HG03342 (cell line): ENCODE data around the gene DNAI7.

Experiments
- ATAC-seq: cut with Tn5 transposase; IDR thresholded peaks from one replicate; pipeline ENCODE4 v1.9.1; 2021; ENCODE audit warnings: mild to moderate bottlenecking, moderate library complexity; ENCODE audit not compliant: unreplicated experiment

DNAI7 gene

GRCh38 chr12:25107920-25108319, 87.0 kb downstream of the DNAI7 start:
- ATAC-seq, result peak; percentile 97

GRCh38 chr12:25106818-25107217, 88.1 kb downstream of the DNAI7 start:
- no peak for ATAC-seq

GRCh38 chr12:25102402-25102801, 92.6 kb downstream of the DNAI7 start:
- ATAC-seq, result no peak

GRCh38 chr12:25101092-25101445, 93.9 kb downstream of the DNAI7 start:
- peak; percentile 62 for ATAC-seq

- ATAC-seq, result no peak
Observed at GRCh38 chr12:25100194-25101091, 94.5 kb downstream of the DNAI7 start.

GRCh38 chr12:25099010-25099409, 96.0 kb downstream of the DNAI7 start:
- no peak for ATAC-seq

- ATAC-seq, result no peak
Observed at GRCh38 chr12:25089738-25090137, 105.2 kb downstream of the DNAI7 start.

GRCh38 chr12:25087596-25087995, 107.4 kb downstream of the DNAI7 start:
- ATAC-seq, result no peak

GRCh38 chr12:25084816-25085215, 110.1 kb downstream of the DNAI7 start:
- ATAC-seq, result no peak

- ATAC-seq, result no peak
Observed at GRCh38 chr12:25083211-25083610, 111.7 kb downstream of the DNAI7 start.

GRCh38 chr12:25082628-25083027, 112.3 kb downstream of the DNAI7 start:
- no peak for ATAC-seq

GRCh38 chr12:25079393-25079792, 115.6 kb downstream of the DNAI7 start:
- no peak for ATAC-seq

- peak; percentile 62 for ATAC-seq
Observed at GRCh38 chr12:25074954-25075353, 120.0 kb downstream of the DNAI7 start.

- ATAC-seq, result no peak
Observed at GRCh38 chr12:25074113-25074512, 120.8 kb downstream of the DNAI7 start.

- ATAC-seq, result no peak
Observed at GRCh38 chr12:25072906-25073650, 121.9 kb downstream of the DNAI7 start.

- ATAC-seq, result no peak
Observed at GRCh38 chr12:25071366-25071765, 123.6 kb downstream of the DNAI7 start.

GRCh38 chr12:25069224-25069623, 125.7 kb downstream of the DNAI7 start:
- ATAC-seq, result no peak

- no peak for ATAC-seq
Observed at GRCh38 chr12:25065035-25065434, 129.9 kb downstream of the DNAI7 start.

- no peak for ATAC-seq
Observed at GRCh38 chr12:25063873-25064628, 130.9 kb downstream of the DNAI7 start.

GRCh38 chr12:25058658-25059058, 136.3 kb downstream of the DNAI7 start:
- ATAC-seq, result peak; percentile 62
